GM12874 (cell line): ENCODE results near the gene TMEM204.

Experiments
- TF ChIP-seq, protein P1 (sequence below): IDR thresholded peaks from 2 replicates; pipeline ENCODE4 v1.5.1; 2011; ENCODE audit warnings: low read depth, mild to moderate bottlenecking, control low read depth, low read length, moderate library complexity; ENCODE audit not compliant: insufficient read depth

The TMEM204 gene

DNA sequence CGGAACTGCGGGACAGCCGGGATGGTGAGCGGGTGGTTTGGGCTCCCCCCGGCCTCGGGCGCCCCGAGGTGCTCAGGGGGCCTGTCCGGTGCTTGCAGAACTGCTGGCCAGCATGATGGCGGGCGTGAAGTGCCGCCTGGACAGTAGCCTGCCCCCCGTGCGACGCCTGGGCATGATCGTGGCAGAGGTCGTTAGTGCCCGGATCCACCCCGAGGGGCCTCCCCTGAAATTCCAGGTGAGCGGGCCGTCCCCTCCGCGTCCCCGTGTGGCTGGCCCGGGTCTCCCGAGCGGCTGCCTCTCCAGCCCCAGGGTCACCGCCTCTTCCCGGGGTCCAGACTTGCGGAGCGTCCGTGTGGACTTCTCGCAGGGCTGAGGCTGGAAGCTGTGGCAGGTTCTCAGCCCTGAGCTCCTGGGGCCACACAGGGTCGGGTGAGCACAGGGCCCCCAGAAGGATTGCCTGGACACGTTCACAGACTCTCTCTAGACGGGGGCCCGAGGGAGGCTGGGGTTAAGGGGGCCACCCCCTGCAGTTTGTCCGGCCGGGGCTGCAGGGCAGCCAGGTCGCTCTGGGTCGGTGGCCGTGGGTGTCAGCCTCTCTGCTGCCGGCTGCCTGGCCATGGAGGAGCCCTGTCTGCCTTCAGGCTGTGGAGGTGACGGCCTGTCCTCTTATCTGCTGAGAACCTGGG, 32.9 kb upstream of the TMEM204 start:
- TF ChIP-seq, protein P1, sequence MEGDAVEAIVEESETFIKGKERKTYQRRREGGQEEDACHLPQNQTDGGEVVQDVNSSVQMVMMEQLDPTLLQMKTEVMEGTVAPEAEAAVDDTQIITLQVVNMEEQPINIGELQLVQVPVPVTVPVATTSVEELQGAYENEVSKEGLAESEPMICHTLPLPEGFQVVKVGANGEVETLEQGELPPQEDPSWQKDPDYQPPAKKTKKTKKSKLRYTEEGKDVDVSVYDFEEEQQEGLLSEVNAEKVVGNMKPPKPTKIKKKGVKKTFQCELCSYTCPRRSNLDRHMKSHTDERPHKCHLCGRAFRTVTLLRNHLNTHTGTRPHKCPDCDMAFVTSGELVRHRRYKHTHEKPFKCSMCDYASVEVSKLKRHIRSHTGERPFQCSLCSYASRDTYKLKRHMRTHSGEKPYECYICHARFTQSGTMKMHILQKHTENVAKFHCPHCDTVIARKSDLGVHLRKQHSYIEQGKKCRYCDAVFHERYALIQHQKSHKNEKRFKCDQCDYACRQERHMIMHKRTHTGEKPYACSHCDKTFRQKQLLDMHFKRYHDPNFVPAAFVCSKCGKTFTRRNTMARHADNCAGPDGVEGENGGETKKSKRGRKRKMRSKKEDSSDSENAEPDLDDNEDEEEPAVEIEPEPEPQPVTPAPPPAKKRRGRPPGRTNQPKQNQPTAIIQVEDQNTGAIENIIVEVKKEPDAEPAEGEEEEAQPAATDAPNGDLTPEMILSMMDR, result no peak

DNA sequence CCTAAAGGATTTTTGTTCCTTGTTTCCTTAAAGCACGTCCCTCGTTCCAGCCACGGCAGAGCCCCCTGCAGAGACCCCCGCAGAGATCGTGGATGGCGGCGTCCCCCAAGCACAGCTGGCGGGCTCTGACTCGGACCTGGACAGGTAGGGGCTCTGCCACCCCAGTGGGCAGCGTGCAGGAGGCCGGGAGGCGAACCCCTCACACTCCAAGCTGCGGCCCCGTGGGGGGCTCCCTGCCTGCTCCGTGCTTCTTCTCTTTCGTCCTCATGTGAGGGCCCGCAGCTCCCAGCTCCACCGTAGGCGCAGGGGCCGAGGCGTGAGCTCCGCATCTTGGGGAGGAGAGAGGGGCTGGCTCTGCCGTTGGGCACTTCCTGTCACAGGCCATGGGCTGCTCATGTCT, 31.8 kb upstream of the TMEM204 start:
- TF ChIP-seq, protein P1, result no peak

DNA sequence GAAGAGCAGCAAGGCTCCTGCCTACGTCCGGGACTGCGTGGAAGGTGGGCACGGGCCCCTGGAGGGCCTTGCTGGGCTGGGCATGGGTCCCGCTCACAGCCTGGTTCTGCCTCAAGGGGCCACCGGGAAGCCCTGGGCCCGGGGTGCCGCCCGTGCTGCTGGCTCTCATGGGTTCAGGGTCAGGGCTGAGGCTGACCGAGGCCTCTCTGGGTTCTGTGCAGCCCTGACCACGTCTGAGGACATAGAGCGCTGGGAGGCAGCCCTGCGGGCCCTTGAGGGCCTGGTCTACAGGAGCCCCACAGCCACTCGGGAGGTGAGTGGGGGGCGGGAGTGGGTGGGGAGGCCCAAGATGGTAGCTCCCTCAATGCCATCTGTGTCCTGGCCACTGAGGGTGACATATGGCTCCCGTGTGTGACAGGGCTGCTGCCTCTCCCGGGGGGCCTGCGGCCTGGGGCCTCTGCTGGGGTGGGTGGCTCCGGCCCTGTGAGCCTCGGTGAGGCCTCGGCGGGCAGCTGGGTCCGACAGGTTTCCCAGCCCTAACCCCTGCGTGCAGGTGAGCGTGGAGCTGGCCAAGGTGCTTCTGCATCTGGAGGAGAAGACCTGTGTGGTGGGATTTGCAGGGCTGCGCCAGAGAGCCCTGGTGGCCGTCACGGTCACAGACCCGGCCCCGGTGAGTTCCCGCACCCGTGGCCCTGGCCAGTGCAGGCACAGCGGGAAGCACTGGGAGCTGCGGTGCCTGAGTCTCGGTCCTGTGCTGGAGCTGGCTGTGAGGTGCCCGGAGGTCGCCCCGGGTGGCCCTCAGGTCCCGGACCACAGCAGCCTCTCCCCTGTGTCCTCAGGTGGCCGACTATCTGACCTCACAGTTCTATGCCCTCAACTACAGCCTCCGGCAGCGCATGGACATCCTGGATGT, 31.1 kb upstream of the TMEM204 start:
- TF ChIP-seq, protein P1, result no peak

DNA sequence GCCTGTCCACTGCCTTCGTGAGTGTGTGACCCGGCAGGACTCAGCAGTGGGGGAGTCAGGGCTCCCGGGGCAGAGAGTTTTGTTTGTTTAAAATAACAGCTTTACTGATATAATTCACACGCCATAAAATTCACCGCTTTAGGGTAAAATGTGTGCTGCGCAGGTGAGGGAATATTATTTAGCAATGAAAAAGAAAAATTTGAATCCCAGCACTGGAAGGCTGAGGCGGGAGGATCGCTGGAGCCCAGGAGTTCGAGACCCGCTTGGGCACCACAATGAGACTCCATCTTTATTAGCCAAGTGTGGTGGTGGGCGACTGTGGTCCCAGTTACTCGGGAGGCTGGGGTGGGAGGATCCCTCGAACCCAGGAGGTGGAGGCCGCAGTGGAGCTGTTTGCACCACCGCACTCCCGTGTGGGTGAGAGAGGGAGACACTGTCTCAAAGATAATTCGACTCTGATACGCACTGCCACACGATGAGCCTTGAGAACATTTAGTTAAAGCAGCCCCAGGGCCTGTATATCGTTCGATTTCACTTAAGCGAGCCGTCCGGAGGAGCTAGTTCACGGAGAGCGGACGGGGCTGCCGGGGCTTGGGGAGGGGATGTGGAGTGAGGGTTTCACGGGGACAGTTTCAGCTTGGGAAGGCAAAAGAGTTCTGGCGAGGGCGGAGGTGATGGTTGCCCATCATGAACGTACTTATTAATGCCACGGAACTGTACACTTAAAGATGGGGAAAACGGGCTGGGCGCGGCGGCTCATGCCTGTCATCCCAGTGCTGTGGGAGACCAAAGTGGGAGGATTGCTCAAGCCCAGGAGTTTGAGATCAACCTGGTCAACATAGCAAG, 30.1 kb upstream of the TMEM204 start:
- TF ChIP-seq, protein P1, result no peak

DNA sequence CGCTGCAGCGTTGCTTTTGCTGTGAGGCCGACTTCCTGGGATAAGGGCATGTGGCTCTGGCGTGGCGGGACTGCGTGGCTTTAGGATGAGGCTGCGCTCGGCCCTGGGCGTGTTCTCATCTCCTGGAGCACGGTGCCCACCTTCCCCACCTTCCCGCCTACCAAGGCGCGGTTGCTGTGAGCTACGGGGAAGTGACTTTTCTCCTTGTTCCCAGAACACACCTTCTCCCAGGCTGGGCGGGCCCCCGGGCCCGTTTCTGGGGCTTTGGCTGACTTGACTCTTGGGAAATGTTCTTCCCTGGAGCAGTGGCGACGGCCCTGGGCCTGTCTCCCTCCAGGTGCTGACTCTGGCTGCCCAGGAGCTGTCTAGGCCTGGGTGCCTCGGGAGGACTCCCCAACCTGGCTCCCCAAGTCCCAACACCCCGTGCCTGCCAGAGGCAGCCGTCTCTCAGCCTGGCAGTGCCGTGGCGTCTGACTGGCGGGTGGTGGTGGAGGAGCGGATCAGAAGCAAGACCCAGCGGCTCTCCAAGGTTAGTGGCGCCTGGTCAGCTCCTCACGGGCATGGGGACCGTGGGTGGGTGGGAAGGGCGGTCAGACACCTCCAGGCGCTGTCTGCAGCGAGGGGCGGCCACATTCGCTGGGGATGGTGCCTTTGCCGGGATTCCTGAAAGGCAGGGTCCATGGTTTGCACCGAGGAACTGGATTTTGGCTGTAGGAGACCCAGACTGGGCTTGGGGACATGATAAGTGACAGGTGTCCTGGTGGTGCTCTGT, 28.2 kb upstream of the TMEM204 start:
- TF ChIP-seq, protein P1, result no peak

DNA sequence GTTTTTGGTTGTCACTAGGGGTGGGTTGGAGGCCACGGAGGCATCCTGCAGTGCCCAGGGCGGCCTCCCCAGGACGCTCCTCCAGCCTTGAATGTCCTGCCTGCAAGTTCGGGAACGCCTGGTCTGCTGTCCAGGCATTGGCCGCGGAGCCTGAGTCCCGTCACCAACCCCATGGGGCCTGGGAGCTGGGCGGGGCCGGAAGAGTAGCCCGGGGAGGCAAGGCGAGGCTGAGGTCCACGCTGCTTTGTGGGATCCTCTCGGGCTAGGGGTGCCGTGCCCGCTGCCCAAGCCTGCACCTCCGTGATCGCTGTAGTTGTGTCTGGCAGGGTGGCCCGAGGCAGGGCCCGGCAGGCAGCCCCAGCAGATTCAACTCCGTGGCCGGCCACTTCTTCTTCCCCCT, 27.6 kb upstream of the TMEM204 start:
- TF ChIP-seq, protein P1, result no peak
